Measurements from ENCODE around the gene DPH1. TPM values are rescaled to one million over a fixed set of nuclear protein-coding genes. Genes with fewer than 3 reads are reported as not detected.

The DPH1 gene
- total RNA-seq, 4 donors from 2014 or later = 25.9 to 130 (median 64.5) TPM

DNA sequence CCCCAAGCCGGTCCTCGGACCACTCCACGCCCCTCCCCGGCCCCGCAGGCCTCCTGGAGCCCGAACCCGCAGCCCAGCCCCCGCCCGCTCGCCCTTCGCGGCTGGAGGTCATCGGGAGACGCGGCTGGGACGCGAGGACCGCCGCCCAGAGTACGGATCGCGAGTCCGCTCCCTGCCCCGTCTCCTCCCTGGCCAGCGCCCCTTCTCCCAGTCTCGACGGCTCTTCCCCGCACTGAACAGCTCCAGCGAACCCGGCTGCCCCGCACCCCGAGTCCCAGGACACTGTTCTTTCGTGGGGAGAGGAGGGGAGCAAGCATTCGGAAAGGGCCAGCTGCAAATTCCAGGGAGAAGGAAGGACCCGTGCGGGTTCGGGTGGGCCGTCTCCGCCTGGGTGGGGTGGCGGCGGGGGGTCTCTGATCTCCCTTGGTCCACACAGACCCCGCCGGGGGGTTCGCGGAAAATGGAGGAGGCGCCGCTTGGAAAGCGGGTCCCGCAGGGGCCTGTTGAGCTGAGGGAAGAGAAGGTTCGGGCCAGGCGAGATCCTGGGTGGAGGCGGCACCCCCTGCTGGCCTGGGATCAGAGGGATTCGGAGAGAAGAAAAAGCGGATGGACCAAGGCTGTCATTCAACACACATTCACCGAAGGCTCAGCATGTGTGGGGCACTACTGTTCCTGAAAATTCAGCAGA lies 4.2 kb upstream of the DPH1 start:
- Histone ChIP-seq H3K4me1 (peaks cover 1 to 40% (median 27%) of the 10 kb centered on the region in 4 donors), H3K27me3 (peaks cover 0 to 23% of the 10 kb centered on the region in 2 donors), H3K4me3 (peak overlapping the region; percentile 33 to 63 (median 60)), H3K9me3 (no peaks in the 10 kb centered on the region), H3K27ac (no peak overlapping the region), H3K36me3 (no peaks in the 10 kb centered on the region)
- DNase-seq = peak in 2 of 3 donors; percentile 80 to 81
- TF ChIP-seq, protein P1, sequence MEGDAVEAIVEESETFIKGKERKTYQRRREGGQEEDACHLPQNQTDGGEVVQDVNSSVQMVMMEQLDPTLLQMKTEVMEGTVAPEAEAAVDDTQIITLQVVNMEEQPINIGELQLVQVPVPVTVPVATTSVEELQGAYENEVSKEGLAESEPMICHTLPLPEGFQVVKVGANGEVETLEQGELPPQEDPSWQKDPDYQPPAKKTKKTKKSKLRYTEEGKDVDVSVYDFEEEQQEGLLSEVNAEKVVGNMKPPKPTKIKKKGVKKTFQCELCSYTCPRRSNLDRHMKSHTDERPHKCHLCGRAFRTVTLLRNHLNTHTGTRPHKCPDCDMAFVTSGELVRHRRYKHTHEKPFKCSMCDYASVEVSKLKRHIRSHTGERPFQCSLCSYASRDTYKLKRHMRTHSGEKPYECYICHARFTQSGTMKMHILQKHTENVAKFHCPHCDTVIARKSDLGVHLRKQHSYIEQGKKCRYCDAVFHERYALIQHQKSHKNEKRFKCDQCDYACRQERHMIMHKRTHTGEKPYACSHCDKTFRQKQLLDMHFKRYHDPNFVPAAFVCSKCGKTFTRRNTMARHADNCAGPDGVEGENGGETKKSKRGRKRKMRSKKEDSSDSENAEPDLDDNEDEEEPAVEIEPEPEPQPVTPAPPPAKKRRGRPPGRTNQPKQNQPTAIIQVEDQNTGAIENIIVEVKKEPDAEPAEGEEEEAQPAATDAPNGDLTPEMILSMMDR (IDR thresholded peaks at IDR 0.05) = peak in 4 of 6 experiments; percentile 34 to 67 (median 64)
- no peak for TF ChIP-seq POLR2A (IDR thresholded peaks at IDR 0.05)

DNA sequence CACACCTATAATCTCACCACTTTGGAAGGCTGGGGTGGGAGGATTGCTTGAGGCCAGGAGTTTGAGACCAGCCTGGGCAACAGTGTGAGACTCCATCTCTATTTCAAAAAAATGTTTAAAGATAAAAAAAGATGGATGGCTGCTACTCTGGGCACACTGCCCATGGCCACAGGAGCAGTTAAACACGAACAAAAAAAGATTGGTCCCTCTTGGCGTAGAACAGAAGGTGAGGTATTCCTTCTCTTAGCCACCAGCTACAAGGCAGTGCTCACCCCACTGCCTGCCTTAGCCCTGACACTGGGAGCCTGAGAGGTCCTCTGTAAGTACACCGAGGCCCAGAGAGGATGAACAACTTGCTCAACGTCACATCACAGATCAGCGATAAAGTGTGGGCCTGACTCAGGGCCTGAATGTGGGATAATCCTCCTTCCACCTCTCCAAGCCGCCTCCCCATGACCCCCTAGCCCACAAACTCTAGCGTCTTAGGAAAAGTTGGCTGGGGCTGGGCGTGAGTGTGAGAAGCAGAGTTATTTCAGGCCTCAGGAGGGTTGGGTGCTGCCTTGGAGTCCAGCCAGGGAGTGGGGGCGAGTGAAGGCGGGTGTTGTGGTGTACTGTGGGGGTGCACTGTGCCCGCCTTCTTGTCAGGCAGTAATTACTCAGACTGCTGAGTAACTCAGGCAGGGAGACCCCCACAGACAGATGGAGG lies 2.3 kb upstream of the DPH1 start:
- DNase-seq = no peak
- H3K27me3 ChIP-seq = peaks cover 0 to 23% of the 10 kb centered on the region in 2 donors
- TF ChIP-seq POLR2A (IDR thresholded peaks at IDR 0.05) = no peak
- TF ChIP-seq, protein P1 (IDR thresholded peaks at IDR 0.05) = no peak

DNA sequence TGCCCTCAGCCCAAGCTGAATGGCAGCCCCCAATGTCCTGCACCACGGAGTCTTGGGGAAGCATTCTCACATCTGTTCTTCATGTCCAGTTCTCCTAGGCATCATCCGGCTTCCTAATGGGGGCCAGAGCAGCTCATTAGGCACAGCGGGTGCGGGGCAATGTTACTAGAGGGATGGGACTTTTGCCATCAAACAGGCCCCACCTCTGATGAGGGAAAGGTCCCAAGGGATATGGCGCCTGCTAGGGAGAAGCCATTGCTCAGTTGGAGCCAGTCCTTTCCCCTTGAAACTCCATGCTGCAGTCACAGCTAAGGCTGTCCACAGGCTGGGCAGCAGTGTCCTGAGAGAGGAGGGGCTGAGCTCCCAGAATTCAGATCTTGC lies 1.7 kb upstream of the DPH1 start:
- no peak for DNase-seq
- no peaks in the 10 kb centered on the region for H3K36me3 ChIP-seq
- H3K4me1 ChIP-seq = peaks cover 4 to 43% (median 29%) of the 10 kb centered on the region in 4 donors
- no peak overlapping the region for H3K4me3 ChIP-seq
- H3K9me3 ChIP-seq = no peaks in the 10 kb centered on the region
- peaks cover 0 to 23% of the 10 kb centered on the region in 2 donors for H3K27me3 ChIP-seq
- H3K27ac ChIP-seq = no peak overlapping the region
- TF ChIP-seq, protein P1 (IDR thresholded peaks at IDR 0.05) = no peak
- TF ChIP-seq POLR2A (IDR thresholded peaks at IDR 0.05) = no peak

More for the DNA sequence above, 2.3 kb upstream of the DPH1 start:
- peaks cover 4 to 46% (median 31%) of the 10 kb centered on the region in 4 donors for H3K4me1 ChIP-seq
- H3K4me3 ChIP-seq = no peak overlapping the region
- H3K36me3 ChIP-seq = no peaks in the 10 kb centered on the region
- no peak overlapping the region for H3K27ac ChIP-seq
- no peaks in the 10 kb centered on the region for H3K9me3 ChIP-seq

DNA sequence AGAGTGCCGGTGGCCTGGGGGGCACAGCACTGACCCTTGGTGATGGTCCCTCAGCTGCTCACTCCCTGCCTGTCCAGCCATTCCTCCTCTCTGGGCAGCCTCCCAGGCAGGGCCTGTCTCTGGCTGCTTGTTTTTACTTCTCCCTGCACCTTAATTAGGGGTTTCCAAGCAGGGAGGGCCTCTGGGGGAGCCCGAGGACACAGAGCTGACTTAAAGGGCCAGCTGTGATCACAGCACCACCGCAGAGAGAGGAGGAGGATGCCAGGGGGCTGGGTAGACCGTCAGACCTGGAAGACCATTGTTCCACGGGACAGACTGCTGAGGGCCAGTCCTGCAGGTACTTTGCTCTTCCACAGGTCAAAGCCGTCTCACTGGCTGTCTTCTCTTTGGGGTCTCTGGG lies 1.2 kb upstream of the DPH1 start:
- no peaks in the 10 kb centered on the region for H3K9me3 ChIP-seq
- H3K27ac ChIP-seq = no peak overlapping the region
- no peak for DNase-seq
- H3K27me3 ChIP-seq = peaks cover 0 to 21% of the 10 kb centered on the region in 2 donors
- H3K4me1 ChIP-seq = peaks cover 4 to 38% (median 26%) of the 10 kb centered on the region in 4 donors
- no peak overlapping the region for H3K4me3 ChIP-seq
- TF ChIP-seq, protein P1 (IDR thresholded peaks at IDR 0.05) = no peak
- no peak for TF ChIP-seq POLR2A (IDR thresholded peaks at IDR 0.05)
- H3K36me3 ChIP-seq = peaks cover 0 to 3% (median 0%) of the 10 kb centered on the region in 3 donors

DNA sequence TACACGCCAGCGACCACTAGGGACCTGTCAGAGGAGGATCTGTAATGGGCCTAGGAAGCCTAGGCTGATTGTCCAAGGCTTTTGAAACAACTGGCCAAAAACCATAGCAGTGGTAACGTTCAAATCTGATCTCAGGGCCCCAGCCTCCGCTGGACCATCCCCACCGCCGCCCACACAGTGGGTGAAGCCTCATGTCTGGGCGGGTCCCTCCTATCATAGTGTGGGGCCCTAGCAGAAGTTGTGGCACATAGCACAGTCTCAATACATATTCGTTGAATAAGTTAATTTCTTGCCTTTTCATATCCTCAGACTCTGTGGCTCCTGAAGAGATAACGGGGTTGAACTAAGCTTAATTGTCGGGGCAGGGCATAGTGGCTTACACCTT lies 818 bp downstream of the DPH1 start:
- Histone ChIP-seq H3K27me3 (peaks cover 0 to 2% of the 10 kb centered on the region in 2 donors), H3K4me3 (peak overlapping the region; percentile 84 to 96 (median 88)), H3K4me1 (peaks cover 4 to 18% (median 10%) of the 10 kb centered on the region in 4 donors), H3K27ac (peak overlapping the region in 3 of 4 donors; percentile 8 to 80 (median 47)), H3K36me3 (peaks cover 0 to 7% (median 0%) of the 10 kb centered on the region in 3 donors), H3K9me3 (no peaks in the 10 kb centered on the region)
- TF ChIP-seq, protein P1 (IDR thresholded peaks at IDR 0.05) = peak in 4 of 6 experiments; percentile 28 to 49 (median 46)
- TF ChIP-seq POLR2A (IDR thresholded peaks at IDR 0.05) = no peak
- no peak for DNase-seq

Data from Peyer's patch (tissue), 4 donors.